OCI-LY7 (cell line): ENCODE results near the gene KLF12. TPM values are rescaled to one million over a fixed set of nuclear protein-coding genes. Genes with fewer than 3 reads are reported as not detected.

ENCODE experiments used
- BruUV-seq: library from RNA; stranded (reverse); fragments of 400-500 nt; replicated peaks from 2 replicates; lab custom pipeline; 2021; lab: Mats Ljungman, UMichigan
- CTCF ChIA-PET: fragments of 300-600 bp; sonication (Branson Sonifier 250); formaldehyde crosslinking; loops from one replicate; lab custom pipeline; 2022; ENCODE audit warnings: antibody characterized with exemption; ENCODE audit not compliant: unreplicated experiment; lab: Charles Lee
- POLR2A ChIA-PET: fragments of 300-600 bp; sonication (Branson Sonifier 250); formaldehyde crosslinking; loops from one replicate; lab custom pipeline; 2022; ENCODE audit warnings: antibody characterized with exemption; lab: Charles Lee
- DNase-seq: peaks from one replicate; pipeline ENCODE4 v3.0.0-alpha.2; 2015; ENCODE audit warnings: low spot score
- H2AFZ ChIP-seq: fragments of 200-600 bp; sonication (generic), shearing (Covaris generic); 2 replicates; pipeline ENCODE4 v1.6.1; 2014; ENCODE audit warnings: mild to moderate bottlenecking, antibody characterized with exemption, low read length, moderate library complexity
- H3K27ac ChIP-seq: fragments of 200-600 bp; sonication (generic); 2 replicates; pipeline ENCODE4 v1.5.1; 2014; ENCODE audit warnings: mixed run types, low read depth, mild to moderate bottlenecking, moderate library complexity, low read length, inconsistent platforms; ENCODE audit not compliant: poor library complexity, severe bottlenecking
- H3K36me3 ChIP-seq: fragments of 200-600 bp; sonication (generic); 2 replicates; pipeline ENCODE4 v1.6.1; 2014; ENCODE audit warnings: mild to moderate bottlenecking, antibody characterized with exemption, low read length, moderate library complexity, mixed read lengths; ENCODE audit not compliant: insufficient read depth
- H3K4me1 ChIP-seq: fragments of 200-600 bp; sonication (generic); 2 replicates; pipeline ENCODE4 v1.5.1; 2014; ENCODE audit warnings: mild to moderate bottlenecking, low read length; ENCODE audit not compliant: insufficient read depth, poor library complexity, severe bottlenecking
- H3K4me2 ChIP-seq: fragments of 200-600 bp; sonication (generic); 2 replicates; pipeline ENCODE4 v1.6.1; 2014; ENCODE audit warnings: mild to moderate bottlenecking, low read length
- H3K4me3 ChIP-seq: fragments of 200-600 bp; sonication (generic); 2 replicates; pipeline ENCODE4 v1.5.1; 2014; ENCODE audit warnings: mild to moderate bottlenecking, low read depth, low read length; ENCODE audit not compliant: poor library complexity, severe bottlenecking
- H3K79me2 ChIP-seq: fragments of 200-600 bp; sonication (generic); 2 replicates; pipeline ENCODE4 v1.6.1; 2016; ENCODE audit warnings: low read depth, mild to moderate bottlenecking, low read length, moderate library complexity, mixed read lengths; ENCODE audit not compliant: insufficient read depth
- H3K9me2 ChIP-seq: fragments of 200-600 bp; sonication (generic); 2 replicates; pipeline ENCODE4 v1.6.1; 2016; ENCODE audit warnings: mild to moderate bottlenecking, low read length, mixed read lengths; ENCODE audit not compliant: insufficient read depth
- H3K9me3 ChIP-seq: fragments of 200-600 bp; sonication (generic); 2 replicates; pipeline ENCODE4 v1.6.1; 2014; ENCODE audit warnings: mild to moderate bottlenecking, mixed run types, low read length, mixed read lengths
- H4K20me1 ChIP-seq: fragments of 200-600 bp; sonication (generic); 2 replicates; pipeline ENCODE4 v1.6.1; 2014; ENCODE audit warnings: mild to moderate bottlenecking, antibody characterized with exemption, low read length, moderate library complexity, mixed read lengths; ENCODE audit not compliant: insufficient read depth
- EZH2phosphoT487 ChIP-seq: fragments of 200-600 bp; sonication (generic); IDR thresholded peaks from 2 replicates; pipeline ENCODE4 v1.6.1; 2018; ENCODE audit warnings: low read depth, borderline replicate concordance, mild to moderate bottlenecking, mixed run types, antibody characterized with exemption, low read length, moderate library complexity, mixed read lengths
- intact Hi-C: fragments of 100-400 bp; cut with micrococcal nuclease; formaldehyde crosslinking; loops from one replicate; pipeline ENCODE4 v1.10.0; 2022; ENCODE audit not compliant: unreplicated experiment
- total RNA-seq, 2 experiments: library from RNA; depleted of rRNA in 1 of 2; stranded (reverse); fragments of >200 nt in 1 of 2; shearing (Covaris generic) in 1 of 2; gene quantifications; 2 replicates each; pipeline ENCODE4 v1.2.3, GENCODE V29; 2014 to 2022
- TF ChIP-seq, protein P1 (sequence below): fragments of 200-600 bp; sonication (generic); conservative IDR thresholded peaks from 2 replicates; pipeline ENCODE4 v1.5.1; 2014; ENCODE audit warnings: mild to moderate bottlenecking, antibody characterized with exemption, low read length, moderate library complexity, mixed read lengths

The KLF12 gene
- total RNA-seq, 2 experiments from 2014 or later, result 13.3 to 40.1 TPM

DNA sequence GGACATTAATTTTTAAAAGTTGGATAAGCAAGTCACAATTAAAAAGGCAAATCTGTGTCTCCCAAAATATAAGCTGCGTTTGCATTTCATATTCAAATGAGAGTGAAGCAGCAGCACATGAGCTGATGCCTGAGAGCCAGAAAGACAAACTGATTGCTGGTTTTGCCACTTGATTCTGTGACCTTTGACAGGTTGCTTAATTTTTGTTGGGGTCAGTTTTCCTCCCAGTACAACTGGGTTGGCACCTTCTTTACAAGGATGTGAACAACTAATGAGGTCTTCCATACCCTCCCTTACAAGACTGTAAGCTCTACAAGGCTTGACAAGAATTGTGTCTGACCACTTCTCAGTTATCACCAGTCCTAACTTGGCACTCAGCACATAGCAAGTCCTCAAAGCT is 8.1 kb upstream of the KLF12 start:
- Histone ChIP-seq H3K4me2 (no peak overlapping the region), H3K9me3 (no peaks in the 10 kb centered on the region), H3K4me3 (no peak overlapping the region), H3K4me1 (no peaks in the 10 kb centered on the region), H4K20me1 (no peaks in the 10 kb centered on the region), H3K9me2 (no peaks in the 10 kb centered on the region), H3K79me2 (no peaks in the 10 kb centered on the region), H3K27ac (no peak overlapping the region), H2AFZ (no peak overlapping the region), H3K36me3 (no peaks in the 10 kb centered on the region)
- CTCF ChIA-PET, result no interaction called here
- BruUV-seq, result no TSS peak
- POLR2A ChIA-PET, result interaction anchor here (0.6 to 1.3 kb wide), 3 partner anchors 9 to 367 kb away, joined by 3 to 6 read pairs (median 3); no protein-coding TSS in a partner anchor
- DNase-seq, result no peak
- TF ChIP-seq, protein P1, sequence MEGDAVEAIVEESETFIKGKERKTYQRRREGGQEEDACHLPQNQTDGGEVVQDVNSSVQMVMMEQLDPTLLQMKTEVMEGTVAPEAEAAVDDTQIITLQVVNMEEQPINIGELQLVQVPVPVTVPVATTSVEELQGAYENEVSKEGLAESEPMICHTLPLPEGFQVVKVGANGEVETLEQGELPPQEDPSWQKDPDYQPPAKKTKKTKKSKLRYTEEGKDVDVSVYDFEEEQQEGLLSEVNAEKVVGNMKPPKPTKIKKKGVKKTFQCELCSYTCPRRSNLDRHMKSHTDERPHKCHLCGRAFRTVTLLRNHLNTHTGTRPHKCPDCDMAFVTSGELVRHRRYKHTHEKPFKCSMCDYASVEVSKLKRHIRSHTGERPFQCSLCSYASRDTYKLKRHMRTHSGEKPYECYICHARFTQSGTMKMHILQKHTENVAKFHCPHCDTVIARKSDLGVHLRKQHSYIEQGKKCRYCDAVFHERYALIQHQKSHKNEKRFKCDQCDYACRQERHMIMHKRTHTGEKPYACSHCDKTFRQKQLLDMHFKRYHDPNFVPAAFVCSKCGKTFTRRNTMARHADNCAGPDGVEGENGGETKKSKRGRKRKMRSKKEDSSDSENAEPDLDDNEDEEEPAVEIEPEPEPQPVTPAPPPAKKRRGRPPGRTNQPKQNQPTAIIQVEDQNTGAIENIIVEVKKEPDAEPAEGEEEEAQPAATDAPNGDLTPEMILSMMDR, result no peak
- no peak for TF ChIP-seq EZH2phosphoT487
- intact Hi-C loops, result no loop called here

DNA sequence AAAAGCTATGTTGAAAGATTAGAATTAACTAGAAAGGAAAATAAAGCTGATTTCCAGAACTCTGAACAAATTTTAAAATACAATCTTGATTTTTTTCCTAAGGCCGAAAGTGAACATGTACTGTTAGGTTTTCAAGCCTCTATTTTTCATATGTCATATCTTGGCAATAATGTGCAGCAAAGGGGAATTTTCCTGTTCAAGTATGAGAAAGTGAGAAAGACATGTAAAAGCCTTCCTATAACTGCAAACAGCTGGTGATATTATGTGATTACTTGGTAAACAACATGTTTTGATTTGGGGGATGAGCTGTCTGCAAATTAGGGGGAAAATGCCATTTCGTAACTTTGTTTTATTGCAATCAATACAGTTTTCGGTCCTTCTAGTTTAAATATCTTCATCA is 4.0 kb upstream of the KLF12 start:
- H2AFZ ChIP-seq, result no peak overlapping the region
- H3K4me3 ChIP-seq, result no peak overlapping the region
- H3K36me3 ChIP-seq, result no peaks in the 10 kb centered on the region
- no peak for DNase-seq
- ChIA-PET CTCF (no interaction called here), POLR2A (interaction anchor here (0.7 to 1.3 kb wide), 4 partner anchors 14 to 257 kb away, joined by 3 to 4 read pairs (median 3); no protein-coding TSS in a partner anchor)
- no peaks in the 10 kb centered on the region for H3K9me2 ChIP-seq
- no peak overlapping the region for H3K4me2 ChIP-seq
- no peak overlapping the region for H3K27ac ChIP-seq
- H3K4me1 ChIP-seq, result peaks cover 9% of the 10 kb centered on the region
- intact Hi-C loops, result no loop called here
- TF ChIP-seq, protein P1, result no peak
- no peak for TF ChIP-seq EZH2phosphoT487
- BruUV-seq, result no TSS peak
- H3K9me3 ChIP-seq, result no peaks in the 10 kb centered on the region
- peaks cover 5% of the 10 kb centered on the region for H3K79me2 ChIP-seq
- H4K20me1 ChIP-seq, result no peaks in the 10 kb centered on the region

DNA sequence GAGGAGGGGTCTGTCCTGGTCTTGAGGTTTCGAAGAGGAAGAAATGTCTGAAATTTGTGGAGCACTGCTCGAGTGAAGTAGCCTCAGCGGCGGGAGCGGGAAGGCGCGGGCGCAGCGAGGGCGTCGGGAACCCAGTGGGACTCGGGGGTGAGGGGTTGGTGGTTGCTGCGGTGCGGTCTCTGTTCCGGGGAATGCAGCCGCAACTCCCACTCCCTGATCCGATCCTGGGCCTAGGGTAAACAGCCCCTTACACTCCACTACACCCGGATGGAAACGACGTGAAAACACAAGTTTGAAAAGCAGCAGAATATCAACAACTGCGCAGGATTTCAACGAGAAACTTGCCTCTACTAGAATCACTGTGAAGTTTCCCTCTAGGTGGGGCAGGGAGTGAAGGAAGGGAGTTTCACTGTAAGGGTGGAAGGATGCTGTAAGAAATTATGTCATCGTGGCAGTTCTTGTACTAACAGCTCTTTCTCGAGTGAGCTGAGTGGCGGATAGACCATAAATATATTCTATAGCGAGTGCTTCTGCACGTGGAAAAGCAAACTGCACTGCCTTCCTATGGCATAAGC is 2.0 kb upstream of the KLF12 start:
- H3K9me3 ChIP-seq, result no peaks in the 10 kb centered on the region
- peak overlapping the region; percentile 100 for H3K4me2 ChIP-seq
- intact Hi-C loops, result no loop called here
- ChIA-PET CTCF (no interaction called here), POLR2A (interaction anchor here (0.7 to 1.5 kb wide), 4 partner anchors 11 to 161 kb away, joined by 3 to 5 read pairs (median 4); no protein-coding TSS in a partner anchor)
- H4K20me1 ChIP-seq, result peaks cover 15% of the 10 kb centered on the region; the same call in 1 of the 2 replicates
- peak; percentile 36 for DNase-seq
- no peak for TF ChIP-seq EZH2phosphoT487
- TF ChIP-seq, protein P1, result 0 out of 2 replicates have a peak, but pooled peaks have one; percentile 25
- peaks cover 14% of the 10 kb centered on the region for H3K4me1 ChIP-seq
- peaks cover 25% of the 10 kb centered on the region for H3K79me2 ChIP-seq
- BruUV-seq, result no TSS peak
- H3K27ac ChIP-seq, result peak overlapping the region; percentile 90
- no peaks in the 10 kb centered on the region for H3K36me3 ChIP-seq
- H3K9me2 ChIP-seq, result no peaks in the 10 kb centered on the region
- peak overlapping the region; percentile 78 for H2AFZ ChIP-seq
- peak overlapping the region; percentile 86 for H3K4me3 ChIP-seq
